GM18505 (cell line): Measurements from ENCODE around the gene RTP5.
"Not testable (repeated sequence)": the region's sequence is repeated elsewhere in the genome, so short reads cannot be mapped to it uniquely, and the experiment has no call there.

Experiments used
- ATAC-seq: cut with Tn5 transposase; IDR thresholded peaks from one replicate; pipeline ENCODE4 v1.9.1; 2021; ENCODE audit not compliant: unreplicated experiment
- POLR2A ChIP-seq: IDR thresholded peaks from 4 replicates; pipeline ENCODE4 v1.6.1; 2011; ENCODE audit warnings: borderline replicate concordance; ENCODE audit not compliant: insufficient read depth, insufficient read length; ENCODE audit errors: extremely low read depth

Gene RTP5

DNA sequence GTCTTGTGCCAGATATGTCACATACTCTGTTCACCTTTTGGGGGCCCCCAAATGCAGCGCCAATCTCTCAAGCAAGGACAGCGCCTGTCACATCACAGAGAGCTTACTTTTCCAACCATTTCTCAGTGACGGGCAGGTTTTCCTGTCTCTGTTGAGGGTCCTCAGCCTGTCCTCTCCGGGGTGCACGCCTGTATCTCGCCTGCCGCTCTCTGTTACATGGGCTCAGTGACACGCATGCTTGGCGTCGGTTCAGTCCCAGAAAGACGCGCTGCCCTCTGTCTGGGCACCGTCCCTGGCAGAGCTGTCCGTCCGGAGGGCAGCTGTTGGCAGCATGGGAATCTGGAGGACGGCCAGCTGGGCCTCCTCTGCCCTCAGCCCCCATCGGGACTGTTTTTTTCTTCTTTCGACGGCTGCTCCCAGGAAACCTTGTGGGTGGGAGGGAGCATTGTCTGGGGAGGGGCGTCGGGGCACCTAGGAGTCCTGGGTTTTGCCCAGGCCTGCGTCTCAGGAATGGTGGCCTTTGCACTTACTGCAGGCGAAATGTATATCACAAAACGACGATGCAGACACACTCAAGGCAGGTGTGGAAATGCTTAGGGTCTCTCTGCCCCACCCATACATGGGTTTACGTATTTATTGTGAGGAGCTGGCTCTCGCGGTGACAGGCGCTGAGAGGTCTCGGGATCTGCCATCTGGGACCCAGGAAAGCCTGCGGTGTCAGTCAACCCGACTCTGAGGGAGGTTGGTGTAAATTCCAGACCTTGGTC is 30.9 kb downstream of the RTP5 start:
- ATAC-seq, result no peak
- TF ChIP-seq POLR2A, result no peak

DNA sequence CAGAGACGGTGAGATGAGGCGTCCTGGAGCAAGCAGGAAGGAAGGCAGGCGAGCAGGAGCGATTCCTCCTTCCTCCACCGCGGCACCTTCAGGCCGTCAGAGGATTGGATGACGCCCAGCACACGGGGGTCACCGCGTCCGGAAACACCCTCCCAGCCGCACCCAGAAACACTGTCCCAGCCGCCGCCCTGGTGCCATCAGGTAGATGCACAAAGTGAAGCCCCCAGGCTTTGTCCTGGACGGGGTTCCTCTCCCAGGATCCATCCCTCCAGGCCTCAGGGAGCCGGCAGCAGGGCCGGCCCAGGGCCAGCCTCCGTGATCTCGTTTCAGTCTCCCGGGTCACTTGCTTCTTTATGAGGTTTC is 31.5 kb downstream of the RTP5 start:
- no peak for TF ChIP-seq POLR2A
- ATAC-seq, result no peak

DNA sequence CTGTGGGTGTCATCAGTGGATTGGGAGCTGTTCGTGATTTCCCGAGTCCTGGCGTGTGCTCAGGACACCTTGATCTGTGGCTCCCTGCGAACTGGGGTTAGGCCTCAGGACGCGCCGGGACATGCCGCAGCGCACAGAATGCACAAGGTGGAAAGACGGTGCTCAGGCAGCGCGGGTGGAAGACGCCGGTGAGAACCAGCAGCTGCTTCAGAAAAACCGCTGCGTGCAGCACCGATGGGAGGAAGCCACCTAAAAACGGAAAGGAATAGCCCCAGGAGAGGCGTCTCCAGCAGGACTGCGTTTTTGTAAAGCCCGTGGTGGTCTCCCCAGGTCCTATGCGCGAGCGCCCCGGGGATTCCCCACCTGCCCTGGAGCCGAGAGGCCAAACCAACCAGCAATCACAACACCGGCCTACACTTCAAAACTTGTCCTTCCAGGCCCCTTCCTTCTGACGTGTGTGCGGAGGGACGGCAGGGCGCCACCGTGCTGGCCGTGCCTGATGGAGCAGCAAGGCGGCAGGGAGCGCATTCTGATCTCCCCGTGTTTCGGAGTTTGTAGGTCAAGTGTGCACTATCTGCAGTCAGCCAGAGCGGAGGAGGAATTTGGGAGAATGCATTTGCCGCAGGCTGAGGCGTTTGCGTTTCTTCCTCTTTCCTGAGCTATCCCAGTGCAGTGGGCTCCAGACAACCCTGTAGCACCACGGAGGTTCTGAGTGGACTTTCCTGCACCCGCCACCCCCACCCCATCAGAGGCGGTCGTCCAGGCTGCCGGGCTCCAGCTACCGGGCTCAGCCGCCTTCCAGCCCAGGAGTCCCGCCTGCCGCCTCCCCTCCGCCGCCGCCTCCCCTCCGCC is 32.2 kb downstream of the RTP5 start:
- no peak for ATAC-seq

DNA sequence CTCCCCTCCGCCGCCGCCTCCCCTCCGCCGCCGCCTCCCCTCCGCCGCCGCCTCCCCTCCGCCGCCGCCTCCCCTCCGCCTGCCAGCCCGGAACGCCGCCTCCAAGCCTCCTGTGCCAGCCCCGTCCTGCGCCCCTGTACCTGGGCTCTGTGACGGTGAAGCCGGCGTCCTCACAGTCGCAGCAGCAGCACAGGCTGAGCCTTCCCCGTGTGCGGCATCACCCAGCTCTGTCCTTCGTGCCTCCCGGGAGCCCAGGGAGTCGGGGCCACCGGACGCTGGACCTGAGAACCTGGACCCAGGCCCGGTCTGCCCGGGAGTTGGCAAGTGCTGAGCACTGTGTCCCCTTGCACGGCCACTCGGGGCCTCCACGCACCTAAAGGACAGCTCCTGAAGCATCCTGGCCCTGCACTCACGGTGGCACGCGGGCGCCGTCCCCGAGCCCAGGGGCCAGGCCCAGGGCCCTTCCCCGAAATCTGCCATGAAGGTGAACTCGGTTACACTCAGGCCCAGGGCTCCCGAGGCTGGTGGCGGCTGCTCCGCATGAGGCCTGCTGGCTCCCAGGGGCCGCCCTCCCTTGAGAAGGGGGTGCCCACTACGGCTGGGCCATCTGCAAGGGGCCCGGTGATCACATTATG is 32.9 kb downstream of the RTP5 start:
- TF ChIP-seq POLR2A, result no peak
- ATAC-seq, result no peak

More for the DNA sequence above, 32.2 kb downstream of the RTP5 start:
- TF ChIP-seq POLR2A, result no peak

DNA sequence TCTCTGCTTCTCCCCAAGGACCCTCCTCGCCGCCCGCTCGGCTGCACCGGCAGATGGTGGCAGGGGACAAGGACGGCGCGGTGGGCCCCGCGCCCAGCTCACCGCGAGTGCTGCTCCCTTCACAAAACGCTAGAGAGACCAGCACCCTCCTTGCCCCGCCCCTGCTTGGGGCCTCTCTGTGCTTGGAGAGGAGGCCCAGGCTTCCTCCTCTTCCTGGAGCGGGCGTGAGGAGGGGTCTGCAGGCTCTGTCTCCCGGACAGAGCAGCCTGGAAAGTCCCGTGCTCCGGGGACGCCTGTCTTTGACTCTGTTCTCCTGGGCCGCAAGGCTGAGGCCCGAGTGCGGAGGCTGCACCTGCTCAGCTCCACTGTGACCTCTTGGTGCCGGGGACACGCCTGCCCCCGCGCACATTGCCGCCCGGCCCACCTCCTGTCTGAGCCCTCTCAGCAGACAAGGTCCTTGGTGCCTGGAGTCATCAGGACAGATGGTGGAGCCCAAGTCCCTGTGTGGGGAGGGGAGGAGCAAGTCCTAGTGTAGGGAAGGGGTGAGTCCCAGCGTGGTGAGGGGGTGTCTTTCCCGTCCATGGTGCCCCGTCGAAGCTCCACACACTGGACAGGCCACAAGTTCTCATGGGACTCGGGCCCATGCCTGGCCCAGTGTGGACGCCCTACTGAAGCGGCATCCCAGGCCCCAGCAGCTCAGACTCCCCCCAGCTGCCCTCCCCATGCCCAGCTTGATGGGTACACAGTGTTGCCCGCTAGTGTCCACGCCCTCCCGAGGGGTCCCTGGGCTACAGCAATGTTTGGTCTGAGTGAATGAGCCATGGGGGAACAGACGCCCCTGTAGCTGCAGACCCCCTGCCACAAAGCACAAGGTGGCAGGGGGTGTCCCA is 33.8 kb downstream of the RTP5 start:
- no peak for ATAC-seq
- TF ChIP-seq POLR2A, result no peak

DNA sequence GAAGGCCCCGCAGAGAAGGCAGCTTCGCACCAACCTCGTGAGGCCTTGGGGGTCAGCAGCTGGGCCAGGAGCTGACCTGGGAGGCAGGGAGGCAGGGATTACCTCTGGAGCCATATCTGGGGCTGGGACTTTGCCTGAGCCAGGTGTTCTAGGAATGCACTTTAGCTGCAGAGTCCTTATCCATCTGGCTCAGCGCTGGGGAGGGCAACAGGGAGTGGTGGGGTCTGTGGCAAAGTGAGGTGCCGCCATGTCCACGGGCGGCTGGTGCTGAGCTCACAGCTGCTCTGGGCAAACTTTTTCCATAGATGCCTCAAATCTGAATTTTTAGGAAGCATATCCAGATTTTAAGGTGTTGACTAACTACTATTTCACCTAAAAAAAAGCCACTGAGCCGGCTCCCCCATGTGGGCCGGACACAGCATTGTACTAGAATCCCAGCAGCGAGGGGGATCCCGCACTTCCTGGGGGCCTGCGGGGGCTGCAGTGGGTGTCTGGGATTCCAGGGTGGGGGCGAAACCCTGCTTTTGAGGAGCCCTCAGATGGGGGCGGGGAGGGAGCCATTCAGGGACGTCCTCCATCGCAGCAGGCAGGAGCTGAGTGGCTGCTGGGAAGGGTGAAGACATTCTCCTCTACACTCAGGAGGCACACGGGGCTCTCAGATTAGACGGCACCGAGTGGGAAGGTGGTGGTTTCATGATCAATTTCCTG is 34.6 kb downstream of the RTP5 start:
- ATAC-seq, result no peak
- no peak for TF ChIP-seq POLR2A

DNA sequence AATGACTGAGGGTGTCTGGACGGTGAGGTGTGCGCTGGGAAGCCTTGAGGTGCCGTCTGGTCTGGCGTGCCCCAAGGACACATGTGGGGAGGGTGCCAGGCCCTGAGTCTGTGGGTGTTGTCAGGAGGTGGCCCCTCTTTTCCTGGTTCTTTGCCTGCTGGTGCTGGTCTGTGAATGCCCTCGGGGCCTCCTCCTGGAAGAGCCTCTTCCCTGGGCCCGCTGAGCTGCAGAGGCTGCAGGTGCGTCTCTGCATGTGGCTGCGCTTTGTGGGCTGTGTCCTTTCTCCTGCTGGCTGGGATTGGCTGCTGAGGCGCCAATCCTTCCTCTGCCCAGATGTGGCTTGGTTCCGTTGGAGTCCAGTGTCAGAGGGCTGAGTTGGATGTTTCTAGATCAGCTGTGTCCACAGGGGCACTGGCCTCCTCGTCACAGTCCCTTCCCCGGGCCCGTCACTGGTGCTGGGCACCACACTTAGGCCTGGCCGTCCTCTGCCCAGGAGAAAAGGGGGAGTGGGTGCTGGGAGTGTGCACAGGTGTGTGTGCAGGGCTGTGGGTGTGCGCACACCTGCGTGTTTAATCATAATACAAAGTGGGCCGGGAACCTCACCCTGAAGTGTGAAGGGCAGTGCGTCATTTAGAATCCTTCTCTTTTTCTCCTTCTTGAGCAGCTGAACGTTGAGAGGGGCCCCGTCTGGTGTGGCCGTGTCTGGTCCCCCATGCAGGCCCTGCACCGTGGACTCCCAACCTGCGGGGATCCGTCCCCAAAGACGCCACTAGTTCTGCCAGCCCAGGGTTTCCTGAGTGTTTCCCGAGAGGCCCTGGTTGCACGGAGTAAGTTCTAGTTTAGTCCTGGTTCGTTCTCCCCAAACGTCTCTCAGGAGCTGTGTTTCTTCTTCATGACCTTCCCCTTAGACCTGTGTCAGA is 35.5 kb downstream of the RTP5 start:
- TF ChIP-seq POLR2A, result no peak
- ATAC-seq, result no peak

DNA sequence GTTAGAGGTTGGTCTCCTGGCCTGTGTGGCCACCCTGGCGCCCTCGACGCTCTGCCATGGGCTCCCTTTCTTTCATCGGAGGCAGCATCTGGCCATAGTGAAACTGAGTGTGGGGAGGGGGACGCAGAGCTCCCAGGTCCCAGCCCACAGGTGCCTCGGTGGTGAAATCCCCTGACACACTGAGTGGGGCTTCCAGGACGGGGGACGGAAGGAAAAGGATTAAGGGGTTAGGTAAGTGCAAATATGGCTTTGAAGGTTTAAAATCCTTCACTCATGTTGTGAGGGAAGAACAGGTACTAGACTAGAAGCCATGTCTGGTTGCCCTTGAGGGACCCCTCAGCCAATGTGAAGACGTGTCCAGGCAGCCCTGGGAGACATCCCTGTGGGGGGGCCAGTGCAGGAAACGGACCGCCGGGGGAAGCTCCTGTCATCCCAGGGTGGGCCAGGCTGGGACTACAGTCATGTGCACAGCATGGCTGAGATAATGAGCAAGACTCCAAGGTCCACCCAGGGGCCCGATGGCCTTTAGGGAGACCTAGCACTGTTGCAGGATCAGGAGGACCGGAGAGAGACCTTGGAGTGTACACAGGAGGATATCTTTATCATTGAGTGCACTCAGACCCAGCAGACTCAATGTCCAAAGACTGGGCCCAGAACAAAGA is 36.3 kb downstream of the RTP5 start:
- no peak for TF ChIP-seq POLR2A
- no peak for ATAC-seq

DNA sequence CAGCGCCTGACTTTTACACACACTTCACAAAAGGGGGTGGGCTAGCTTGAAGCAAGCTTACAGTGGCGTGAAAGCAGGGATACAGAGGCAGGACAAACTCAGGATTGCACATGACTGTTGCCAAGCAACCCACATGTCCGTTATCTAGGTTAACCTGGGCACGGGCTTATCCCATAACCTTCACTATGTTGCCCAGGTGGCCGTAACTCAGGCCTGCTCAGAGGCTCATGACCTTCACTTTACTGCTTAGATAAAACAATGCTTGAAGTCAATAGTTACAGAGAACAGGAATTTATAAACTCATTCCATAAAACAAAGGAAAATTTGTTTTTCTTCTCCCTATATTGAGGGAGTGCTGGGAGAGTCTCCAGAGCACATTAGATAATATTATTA is 36.8 kb downstream of the RTP5 start:
- not testable (repeated sequence) for ATAC-seq

DNA sequence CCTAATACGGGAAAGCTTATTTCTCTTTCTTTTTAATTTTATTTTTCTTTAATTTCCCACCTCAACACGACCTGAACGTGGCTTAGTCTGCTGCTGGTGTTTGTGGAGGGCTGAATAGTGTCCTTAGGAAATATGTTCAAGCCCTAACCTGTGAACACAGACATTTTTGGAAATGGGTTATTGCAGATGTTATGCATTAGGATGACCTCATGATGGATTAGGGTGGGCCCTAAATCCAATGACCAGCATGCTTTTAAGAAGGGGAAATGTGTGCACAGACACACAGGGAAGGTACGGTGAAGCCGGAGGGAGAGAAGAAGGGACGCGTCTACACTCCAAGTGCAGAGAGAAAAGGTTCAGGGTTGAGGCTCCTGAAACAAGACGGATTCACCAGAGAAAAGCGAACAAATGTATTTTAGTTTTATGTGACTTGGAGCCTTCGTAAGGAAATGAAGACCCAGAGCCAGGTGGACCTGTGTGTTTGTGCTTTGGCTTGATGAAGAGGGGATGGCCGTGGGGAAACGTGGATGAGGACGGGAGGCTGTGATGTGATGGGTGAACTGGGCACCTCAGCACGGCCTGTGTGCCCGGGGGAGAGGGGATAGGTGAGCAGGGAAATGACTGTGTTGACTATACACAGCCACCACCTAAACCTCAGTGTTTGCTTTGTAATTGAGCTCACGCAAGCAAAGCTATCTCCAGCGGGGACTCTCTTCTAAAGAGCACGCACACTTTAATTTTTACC is 37.5 kb downstream of the RTP5 start:
- no peak for TF ChIP-seq POLR2A
- no peak for ATAC-seq

DNA sequence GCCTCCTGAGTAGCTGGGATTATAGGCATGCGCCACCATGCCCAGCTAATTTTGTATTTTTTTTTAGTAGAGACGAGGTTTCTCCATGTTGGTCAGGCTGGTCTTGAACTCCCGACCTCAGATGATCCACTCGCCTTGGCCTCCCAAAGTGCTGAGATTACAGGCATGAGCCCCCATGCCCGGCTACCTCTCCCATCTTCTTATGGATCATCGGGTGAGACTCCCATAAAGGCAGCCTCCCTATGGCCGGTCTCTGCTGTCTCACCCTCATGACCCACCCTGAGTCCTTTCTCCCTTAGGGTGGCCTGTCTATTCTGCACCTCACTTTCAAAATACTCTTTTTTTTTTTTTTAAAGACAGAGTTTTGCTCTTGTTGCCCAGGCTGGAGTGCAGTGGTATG is 38.3 kb downstream of the RTP5 start:
- not testable (repeated sequence) for ATAC-seq
